Islet of Langerhans (tissue), 1 donor: ENCODE data around the gene ACTG2.

ENCODE experiments used
- FAIRE-seq: peaks from one replicate; lab custom pipeline; 2011; peaks lifted over from hg19 to GRCh38; lab: Jason Lieb, UNC

ACTG2 gene

DNA sequence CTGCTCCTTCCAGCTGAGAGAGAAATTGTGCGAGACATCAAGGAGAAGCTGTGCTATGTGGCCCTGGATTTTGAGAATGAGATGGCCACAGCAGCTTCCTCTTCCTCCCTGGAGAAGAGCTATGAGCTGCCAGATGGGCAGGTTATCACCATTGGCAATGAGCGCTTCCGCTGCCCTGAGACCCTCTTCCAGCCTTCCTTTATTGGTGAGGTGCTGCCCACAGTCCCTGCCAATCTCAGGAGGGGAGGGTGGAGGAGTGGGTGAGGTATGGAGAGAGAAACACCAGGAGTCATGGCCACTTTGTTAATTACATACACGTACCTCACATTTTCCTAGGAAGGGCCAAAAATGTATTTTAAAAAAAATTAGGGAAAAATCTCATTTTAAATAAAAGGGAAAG, 21.9 kb downstream of the ACTG2 start:
- FAIRE-seq: no peak

GRCh38 chr2:73915437-73915993, 22.7 kb downstream of the ACTG2 start:
- no peak for FAIRE-seq

- FAIRE-seq: no peak
Observed at GRCh38 chr2:73916666-73917065, 23.9 kb downstream of the ACTG2 start.

DNA sequence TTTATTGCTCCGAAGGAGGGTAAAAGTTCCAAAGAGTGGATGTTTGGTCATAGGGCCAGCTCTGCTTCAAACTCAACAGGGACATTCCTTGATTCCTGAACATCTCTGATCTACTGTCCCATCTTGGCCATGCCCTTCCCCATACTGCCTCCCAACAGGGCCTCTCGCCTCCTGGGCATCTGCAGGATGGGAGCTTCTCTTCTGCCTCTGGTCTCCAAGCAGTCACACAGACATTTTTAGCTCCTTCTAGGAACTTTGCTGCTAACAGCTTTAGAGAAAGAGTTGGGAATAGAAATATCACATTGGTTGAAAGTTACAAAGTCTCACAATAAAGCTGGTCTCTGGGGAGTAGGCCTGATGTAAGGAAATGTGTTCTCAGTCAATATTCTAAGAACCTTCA, 24.5 kb downstream of the ACTG2 start:
- FAIRE-seq: no peak

GRCh38 chr2:73917696-73918207, 24.9 kb downstream of the ACTG2 start:
- no peak for FAIRE-seq

- no peak for FAIRE-seq
Observed at GRCh38 chr2:73918856-73919255, 26.0 kb downstream of the ACTG2 start.

DNA sequence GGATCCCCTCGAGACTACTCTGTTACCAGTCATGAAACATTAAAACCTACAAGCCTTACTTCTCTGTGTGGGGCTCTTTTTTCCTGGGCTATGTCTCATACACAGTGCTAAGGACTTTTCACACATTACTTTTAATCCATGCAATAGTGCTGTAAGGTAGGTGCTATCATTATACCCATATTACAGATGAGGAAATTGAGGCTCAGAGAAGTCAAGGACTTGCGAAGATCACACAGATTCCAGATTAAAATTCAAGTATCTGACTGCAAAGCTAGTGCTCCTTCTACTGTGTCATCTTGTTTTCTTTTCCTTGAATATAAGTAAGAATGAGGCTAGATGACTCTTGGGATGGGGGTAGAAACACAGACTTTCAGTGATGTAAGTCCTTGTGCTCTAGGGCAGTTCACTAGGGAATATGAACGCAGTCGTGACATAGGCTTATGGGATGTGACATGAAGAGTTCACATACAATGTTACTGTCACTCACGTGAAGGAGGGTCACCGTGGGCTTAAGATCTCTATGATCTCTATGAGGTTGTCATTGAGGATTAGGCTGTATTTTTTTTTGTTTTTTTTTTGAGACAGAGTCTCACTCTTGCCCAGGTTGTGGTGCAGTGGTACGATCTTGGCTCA, 26.9 kb downstream of the ACTG2 start:
- FAIRE-seq: no peak

- no peak for FAIRE-seq
Observed at GRCh38 chr2:73920577-73921545, 28.1 kb downstream of the ACTG2 start.

GRCh38 chr2:73921581-73921980, 28.8 kb downstream of the ACTG2 start:
- FAIRE-seq: no peak

DNA sequence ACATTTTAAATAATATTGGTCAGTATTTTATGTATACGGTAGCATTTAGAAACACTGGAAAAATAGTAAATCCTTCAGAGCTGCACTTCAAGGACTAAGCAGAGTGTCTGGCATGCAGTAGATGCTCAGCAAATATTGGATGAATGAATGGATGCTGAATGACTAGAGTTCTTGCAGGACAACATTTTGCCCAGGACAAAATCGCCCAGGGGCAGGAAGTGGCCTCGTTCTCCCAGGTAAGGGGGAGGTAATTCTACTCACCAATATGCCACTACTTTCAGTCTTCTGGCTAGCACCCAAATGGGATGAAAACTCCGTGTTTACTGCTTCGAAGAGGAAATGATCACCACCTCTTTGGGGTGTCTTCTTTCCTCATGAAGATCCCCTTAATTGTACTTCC, 29.9 kb downstream of the ACTG2 start:
- FAIRE-seq: no peak

DNA sequence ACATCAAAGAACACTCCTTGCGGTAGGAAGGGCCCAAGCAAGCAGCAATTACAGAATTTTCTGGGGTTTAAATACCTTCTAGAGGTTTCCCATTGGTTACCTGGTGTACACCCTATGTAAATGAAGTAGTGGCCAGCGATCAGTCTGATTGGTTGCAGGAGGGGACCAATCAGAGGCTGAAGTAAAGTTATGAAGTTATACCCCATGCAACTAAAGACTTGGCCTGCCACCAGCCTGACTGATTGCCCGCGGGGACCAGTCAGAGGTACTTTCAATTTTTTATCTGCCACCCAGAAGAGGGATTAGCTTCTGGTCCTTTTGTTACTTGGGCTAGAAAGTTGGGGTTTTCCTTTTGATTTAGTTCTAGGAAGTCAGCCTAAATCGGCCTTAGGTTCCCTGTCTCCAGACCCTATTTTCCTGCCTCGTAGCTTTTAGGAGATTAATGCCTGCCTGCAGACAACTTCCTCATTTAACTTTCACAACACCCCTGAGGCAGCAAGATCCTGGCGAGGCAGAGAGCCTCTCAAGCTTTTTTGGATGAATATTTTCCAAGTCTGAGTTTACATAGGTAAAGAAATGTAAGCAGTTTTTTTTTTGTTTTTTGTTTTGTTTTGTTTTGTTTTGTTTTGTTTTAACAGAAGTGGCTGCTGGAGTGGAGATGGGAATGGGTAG, 32.4 kb downstream of the ACTG2 start:
- no peak for FAIRE-seq

GRCh38 chr2:73925853-73926492, 33.2 kb downstream of the ACTG2 start:
- FAIRE-seq: no peak

DNA sequence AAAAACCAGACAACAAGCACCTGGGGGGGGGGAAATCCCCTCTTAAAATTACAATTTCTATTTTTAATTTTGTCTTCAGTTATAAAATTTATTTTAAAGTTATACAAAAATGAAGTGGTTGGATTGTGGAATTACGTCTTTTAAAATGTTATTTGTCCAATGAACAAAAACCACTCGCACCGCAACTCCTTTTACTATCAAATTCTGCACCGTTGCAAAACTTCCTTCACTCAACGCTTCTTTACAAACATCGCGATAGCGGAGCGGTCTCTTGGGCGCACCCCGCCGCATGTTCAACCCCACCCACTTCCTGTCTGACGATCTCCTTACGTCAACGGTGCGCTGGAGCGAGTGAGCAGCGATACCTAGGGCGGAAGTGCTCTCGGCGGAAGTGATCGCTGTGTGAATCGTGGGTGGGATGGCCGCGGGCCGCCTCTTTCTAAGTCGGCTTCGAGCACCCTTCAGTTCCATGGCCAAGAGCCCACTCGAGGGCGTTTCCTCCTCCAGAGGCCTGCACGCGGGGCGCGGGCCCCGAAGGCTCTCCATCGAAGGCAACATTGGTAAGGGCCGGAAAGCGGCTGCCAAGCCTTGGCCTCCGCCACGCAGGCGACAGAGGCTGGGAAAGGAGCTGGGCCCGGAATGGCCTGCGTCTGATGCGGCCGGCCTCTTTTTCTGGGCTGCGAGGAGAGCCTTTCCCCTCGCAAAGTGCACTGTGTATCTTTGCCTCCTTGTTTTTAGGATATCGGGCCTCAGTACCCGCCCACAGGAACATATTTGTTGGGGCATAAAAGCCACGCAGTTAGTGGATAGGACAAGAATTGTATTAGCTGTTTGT, 33.9 kb downstream of the ACTG2 start, which contains the start of gene DGUOK:
Gene DGUOK, plus strand, starts transcription at position 388 of the 835 bp plus-strand sequence. Its CDS starts 31 bp downstream, at position 419.
- peak; percentile 97 for FAIRE-seq

DNA sequence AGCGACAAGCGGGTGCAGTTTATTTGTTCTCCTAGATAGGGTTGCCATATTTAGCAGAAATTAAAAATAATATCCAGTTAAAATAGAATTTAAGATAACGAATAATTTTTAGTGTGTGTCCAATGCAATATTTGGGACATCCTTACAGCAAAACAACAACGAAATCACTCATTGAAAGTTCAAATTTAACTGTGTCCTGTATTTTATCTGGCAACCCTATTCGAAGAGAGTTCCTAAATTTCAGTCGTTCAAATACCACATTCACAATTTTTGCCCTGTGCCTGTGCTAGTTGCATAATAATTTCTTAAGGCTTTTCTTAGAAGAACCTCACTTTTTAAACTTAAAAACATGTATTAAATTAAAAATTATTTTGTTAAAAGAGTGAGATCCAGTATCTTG, 34.5 kb downstream of the ACTG2 start:
- FAIRE-seq: no peak

DNA sequence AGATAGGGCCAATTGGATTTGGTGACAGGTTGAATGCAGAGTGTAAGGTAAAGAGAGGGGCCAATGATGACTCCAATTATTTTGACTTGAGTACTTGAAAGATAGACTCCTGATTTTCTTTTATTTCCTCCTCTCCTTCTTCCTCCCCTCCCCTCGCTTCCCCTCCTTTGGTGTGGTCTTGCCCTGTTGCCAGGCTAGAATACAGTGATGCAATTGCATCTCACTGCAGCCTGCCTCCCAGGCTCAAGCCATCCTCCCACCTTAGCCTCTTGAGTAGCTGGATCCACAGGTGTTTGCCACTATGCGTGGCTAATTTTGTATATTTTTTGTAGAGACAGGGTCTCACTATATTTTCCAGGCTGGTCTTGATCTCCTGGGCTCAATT, 36.1 kb downstream of the ACTG2 start:
- FAIRE-seq: no peak

DNA sequence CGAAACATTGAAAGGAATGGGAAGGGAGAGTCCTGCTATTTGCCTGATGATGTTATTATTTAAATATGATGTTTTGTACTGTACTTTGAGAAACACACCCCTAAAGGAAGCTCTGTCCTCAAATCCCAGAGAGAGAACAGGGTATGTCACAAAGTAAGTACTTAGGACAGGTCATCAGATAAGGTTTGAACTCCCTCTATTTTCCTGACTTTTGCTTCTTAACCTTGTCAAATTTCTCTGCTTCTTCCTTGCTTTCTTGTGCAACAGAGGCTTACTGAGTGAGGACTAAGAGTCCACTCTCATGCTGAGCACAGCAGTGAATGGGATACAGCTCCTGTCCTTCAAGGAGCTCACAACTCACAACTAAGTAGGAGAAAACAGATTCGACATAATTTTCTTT, 37.6 kb downstream of the ACTG2 start:
- no peak for FAIRE-seq

GRCh38 chr2:73931531-73932500, 39.0 kb downstream of the ACTG2 start:
- FAIRE-seq: no peak

DNA sequence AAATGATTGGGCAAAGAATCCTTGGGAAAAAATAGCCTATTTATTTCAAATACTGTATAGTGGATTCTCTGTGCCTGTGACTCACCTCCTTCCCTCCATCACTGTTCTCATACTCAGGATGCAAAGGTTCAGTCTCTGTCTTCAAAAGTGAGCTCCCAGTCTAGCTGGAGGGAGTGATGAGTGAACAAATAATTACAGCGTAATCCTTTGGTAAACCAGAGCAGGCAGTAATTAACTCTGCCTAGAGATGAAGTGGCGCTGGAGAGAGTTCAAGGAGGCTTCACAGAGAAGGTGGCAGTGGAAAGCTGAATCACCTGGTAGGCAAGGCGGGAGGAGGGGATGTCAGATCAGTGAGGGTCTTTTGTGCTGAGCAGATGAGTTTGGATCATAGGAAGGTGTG, 40.4 kb downstream of the ACTG2 start:
- FAIRE-seq: no peak

- no peak for FAIRE-seq
Observed at GRCh38 chr2:73935641-73936040, 42.8 kb downstream of the ACTG2 start.
